IPS DF 4.7 (cell line): ENCODE results near the gene TCTA.

Experiments used
- DNase-seq: peaks from one replicate; pipeline ENCODE4 v3.0.0-alpha.2; 2013; ENCODE audit warnings: low spot score; ENCODE audit errors: extremely low read depth

Gene TCTA

GRCh38 chr3:49410066-49410845, 2.0 kb upstream of the TCTA start:
- no peak for DNase-seq

GRCh38 chr3:49410846-49411534, 1.2 kb upstream of the TCTA start:
- no peak for DNase-seq

GRCh38 chr3:49411535-49411967, 672 bp upstream of the TCTA start:
- DNase-seq: no peak

DNA sequence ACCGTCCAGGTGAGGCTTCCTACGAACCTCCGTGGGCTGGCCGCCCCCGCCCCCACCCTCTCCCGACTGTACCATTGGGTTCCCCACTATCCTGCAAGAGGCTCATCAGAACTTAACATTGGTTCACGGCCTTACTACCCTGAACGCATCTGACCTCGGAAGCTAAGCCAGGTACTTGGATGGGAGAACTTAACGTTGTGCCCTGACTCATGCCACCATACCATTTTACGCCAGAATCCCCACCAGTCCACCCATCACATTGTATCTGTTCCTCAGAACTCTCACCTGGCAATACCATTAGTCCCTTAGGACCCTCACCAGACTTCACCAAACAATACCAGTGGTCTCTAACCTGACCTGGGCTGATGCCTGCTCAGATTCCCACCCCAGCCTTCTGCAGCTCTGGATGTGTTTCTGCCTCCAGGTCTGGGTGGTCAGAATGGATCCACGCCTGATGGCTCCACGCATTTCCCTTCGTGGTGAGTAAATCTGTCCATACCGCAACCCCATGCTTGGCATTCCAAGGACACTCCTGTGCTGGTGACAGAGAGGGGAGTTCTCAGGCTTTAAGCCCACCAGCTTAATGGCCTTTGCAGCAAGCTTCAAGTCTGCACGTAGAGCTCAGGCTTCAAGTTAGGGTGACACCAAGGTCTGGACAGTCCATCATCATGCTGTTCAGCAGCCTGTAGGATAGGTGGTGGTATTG, 562 bp downstream of the TCTA start:
- DNase-seq: no peak

GRCh38 chr3:49413338-49413734, 1.1 kb downstream of the TCTA start:
- no peak for DNase-seq

GRCh38 chr3:49414753-49415152, 2.5 kb downstream of the TCTA start:
- no peak for DNase-seq

GRCh38 chr3:49415931-49416601, 3.8 kb downstream of the TCTA start:
- DNase-seq: no peak

- DNase-seq: no peak
Measured at GRCh38 chr3:49416867-49417266, 4.6 kb downstream of the TCTA start.

DNA sequence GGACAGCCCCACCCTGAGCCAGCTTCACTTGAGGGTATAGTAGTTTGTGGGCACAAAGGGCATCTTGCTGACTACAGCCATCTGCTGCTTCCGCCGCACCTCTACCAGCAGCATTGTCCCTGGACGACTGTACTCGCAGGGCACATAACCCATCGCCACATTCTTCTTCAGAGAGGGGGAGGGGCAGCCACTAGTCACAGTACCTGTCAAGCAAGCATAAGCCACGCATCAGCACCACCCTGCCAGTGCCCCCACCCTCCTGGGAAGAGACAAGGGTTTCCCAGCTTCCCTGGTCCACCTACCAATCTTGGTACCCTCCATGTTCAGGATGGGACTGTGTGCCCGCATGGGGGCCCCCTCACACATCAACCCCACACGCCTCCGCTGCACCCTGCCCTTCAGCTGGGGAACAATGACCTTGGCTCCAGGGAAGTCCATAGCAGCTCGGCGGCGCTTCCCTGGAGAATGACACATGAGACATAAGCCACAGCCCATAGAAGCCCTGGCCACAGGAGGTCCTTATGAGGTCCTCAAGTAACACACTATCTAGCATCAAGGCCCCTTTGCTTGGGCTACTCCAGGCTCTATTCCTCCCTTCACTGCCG, 5.4 kb downstream of the TCTA start:
- DNase-seq: no peak

GRCh38 chr3:49421890-49422378, 9.7 kb downstream of the TCTA start:
- no peak for DNase-seq

GRCh38 chr3:49422379-49423248, 10.4 kb downstream of the TCTA start, which contains the start of gene AMT:
Gene AMT (minus strand): TSS chr3:49422473. CDS start chr3:49422450, 23 bp downstream.
- peak; percentile 79 for DNase-seq

DNA sequence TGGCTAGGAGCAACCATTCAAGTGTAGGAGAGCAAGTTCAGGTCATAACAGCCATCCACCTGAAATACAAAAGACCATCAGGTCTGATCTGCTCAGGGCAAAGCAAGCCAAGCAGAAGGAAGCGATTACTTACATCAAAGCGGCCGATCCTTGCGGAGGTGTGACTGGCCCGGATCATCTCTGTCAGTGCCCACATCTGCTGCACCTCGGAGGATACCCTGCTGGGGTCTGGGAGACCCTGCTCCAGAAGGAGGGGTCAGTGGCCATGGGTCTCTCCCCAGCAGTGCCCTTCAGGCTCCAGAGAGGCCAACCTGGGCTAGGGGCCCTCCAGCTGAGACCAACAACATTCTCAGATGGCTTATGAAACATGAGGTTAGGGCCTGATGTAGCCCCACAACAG, 12.6 kb downstream of the TCTA start:
- no peak for DNase-seq

DNA sequence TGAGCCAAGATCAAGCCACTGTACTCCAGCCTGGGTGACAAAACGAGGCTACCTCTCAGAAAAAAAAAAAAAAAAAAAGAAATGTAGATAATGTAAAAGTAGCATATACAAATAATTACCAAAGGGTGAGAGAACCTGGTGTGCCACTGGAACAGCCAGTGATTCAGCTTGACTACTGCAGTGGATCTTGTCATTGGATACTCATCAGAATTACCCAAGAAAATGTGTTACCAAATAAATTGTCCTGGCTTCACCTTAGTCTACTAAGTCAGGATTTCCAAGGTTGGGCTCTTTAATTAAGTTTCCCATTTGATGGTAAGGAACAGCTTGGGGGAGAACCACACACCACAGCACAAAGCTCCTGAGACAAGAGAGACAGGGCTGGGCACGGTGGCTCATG, 15.4 kb downstream of the TCTA start:
- no peak for DNase-seq

GRCh38 chr3:49428752-49429080, 16.5 kb downstream of the TCTA start:
- DNase-seq: no peak

DNA sequence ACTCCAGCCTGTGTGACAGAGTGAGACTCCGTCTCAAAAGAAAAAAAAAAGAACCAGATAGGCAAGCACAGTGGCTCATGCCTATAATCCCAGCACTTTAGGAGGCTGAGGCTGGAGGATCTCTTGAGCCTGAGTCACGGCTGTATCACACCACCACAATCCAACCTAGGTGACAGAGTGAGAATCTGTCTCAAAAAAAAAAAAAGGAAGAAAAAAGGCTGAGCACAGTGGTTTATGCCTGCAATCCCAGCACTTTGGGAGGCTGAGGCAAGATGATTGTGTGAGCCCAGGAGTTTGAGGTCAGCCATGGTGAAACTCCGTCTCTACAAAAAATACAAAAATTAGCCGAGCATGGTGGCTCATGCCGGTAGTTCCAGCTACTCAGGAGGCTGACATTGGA, 22.5 kb downstream of the TCTA start:
- no peak for DNase-seq

GRCh38 chr3:49445391-49445790, 33.2 kb downstream of the TCTA start:
- DNase-seq: no peak

GRCh38 chr3:49453621-49454020, 41.4 kb downstream of the TCTA start:
- DNase-seq: no peak

DNA sequence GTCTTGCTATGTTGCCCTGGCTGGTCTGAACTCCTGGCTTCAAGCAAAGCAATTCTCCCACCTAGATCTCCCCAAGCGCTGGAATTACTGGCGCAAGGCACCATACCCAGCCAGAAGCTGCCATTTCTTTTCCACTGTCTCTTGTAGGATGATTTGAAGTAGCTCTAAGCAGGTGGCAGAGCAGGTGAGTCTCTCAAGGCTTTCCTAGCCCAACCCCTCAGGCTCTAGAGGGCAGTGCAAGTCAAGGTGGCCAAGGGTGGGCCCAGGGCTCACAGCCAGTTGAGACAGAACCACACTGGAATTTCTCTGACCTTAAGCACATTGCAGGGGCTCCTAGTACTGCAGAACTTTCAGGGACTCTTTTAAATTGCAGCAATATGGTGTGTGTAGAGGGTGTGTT, 42.2 kb downstream of the TCTA start:
- DNase-seq: no peak

- DNase-seq: no peak
Measured at GRCh38 chr3:49454898-49455681, 42.9 kb downstream of the TCTA start.
